Keratinocyte (primary cell): ENCODE data around the gene FRAT2.

Experiments
- EZH2 ChIP-seq: IDR thresholded peaks from one replicate; pipeline ENCODE4 v1.6.1; 2012; ENCODE audit warnings: inconsistent platforms, mild to moderate bottlenecking, low read length, moderate library complexity
- TF ChIP-seq, protein P1 (sequence below), 3 experiments: IDR thresholded peaks in 1 of 3; conservative IDR thresholded peaks in 1 of 3; optimal IDR thresholded peaks in 1 of 3; 2 replicates in 2 of 3; 3 replicates in 1 of 3; pipeline versions ENCODE3 to v1.5.1; 2011; ENCODE audit warnings: low read length in 3 of 3, mild to moderate bottlenecking in 3 of 3, moderate library complexity in 2 of 3, control low read depth in 1 of 3, inconsistent platforms in 1 of 3; ENCODE audit not compliant: insufficient read depth in 2 of 3; ENCODE audit errors: extremely low read depth in 1 of 3

DNA sequence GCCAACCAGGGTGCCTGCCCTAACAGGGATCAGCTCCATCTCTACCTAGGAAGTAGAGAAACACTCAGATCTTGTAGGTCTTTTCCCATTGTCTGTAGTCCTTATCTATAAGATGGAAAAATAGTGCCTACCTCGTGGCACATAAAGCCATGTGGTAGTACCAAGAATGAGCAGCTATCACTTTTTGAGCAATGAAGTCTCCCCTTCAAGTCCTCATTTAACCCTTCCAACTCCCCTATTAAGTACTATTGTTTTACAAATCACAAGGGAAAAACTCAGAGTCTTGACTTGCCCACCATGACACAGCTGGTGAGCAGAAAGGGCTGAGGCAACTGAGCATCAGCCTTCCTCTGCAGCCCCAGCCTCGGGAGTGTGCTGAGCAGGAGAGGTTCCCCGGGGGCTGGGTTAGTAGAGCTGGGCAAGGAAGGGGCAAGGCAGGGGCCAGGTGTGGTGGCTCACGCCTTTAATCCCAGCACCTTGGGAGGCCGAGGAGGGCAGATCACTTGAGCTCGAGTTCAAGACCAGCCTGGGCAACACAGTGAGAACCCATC, 3.3 kb downstream of the FRAT2 start:
- TF ChIP-seq, protein P1, sequence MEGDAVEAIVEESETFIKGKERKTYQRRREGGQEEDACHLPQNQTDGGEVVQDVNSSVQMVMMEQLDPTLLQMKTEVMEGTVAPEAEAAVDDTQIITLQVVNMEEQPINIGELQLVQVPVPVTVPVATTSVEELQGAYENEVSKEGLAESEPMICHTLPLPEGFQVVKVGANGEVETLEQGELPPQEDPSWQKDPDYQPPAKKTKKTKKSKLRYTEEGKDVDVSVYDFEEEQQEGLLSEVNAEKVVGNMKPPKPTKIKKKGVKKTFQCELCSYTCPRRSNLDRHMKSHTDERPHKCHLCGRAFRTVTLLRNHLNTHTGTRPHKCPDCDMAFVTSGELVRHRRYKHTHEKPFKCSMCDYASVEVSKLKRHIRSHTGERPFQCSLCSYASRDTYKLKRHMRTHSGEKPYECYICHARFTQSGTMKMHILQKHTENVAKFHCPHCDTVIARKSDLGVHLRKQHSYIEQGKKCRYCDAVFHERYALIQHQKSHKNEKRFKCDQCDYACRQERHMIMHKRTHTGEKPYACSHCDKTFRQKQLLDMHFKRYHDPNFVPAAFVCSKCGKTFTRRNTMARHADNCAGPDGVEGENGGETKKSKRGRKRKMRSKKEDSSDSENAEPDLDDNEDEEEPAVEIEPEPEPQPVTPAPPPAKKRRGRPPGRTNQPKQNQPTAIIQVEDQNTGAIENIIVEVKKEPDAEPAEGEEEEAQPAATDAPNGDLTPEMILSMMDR (optimal IDR thresholded peaks at IDR 0.05 in 1 of 3, IDR thresholded peaks at IDR 0.05 in 1 of 3, conservative IDR thresholded peaks at IDR 0.05 in 1 of 3; ENCODE audit: extremely low read depth in 1 of 3, insufficient read depth in 2 of 3, low read length in 3 of 3), result no peak
- TF ChIP-seq EZH2, result no peak
